ENCODE results near the gene IL6ST.

DNA sequence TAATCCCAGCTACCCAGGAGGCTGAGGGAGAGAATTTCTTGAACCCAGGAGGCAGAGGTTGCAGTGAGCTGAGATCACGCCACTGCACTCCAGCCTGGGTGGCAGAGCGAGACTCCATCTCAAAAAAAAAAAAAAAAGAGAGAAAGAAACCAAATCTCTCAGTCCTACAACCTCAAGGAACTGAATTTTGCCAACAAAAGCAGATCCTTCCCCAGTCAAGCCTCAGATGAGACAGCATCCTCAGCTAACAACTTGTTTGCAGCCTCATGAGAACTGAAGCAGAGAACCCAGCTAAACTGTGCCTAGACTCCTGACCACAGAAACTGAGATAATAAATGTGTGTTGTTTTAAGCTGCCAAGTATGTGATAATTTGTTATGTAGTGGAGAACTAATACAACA, 7.5 kb upstream of the IL6ST start:
- TF ChIP-seq, protein P1, sequence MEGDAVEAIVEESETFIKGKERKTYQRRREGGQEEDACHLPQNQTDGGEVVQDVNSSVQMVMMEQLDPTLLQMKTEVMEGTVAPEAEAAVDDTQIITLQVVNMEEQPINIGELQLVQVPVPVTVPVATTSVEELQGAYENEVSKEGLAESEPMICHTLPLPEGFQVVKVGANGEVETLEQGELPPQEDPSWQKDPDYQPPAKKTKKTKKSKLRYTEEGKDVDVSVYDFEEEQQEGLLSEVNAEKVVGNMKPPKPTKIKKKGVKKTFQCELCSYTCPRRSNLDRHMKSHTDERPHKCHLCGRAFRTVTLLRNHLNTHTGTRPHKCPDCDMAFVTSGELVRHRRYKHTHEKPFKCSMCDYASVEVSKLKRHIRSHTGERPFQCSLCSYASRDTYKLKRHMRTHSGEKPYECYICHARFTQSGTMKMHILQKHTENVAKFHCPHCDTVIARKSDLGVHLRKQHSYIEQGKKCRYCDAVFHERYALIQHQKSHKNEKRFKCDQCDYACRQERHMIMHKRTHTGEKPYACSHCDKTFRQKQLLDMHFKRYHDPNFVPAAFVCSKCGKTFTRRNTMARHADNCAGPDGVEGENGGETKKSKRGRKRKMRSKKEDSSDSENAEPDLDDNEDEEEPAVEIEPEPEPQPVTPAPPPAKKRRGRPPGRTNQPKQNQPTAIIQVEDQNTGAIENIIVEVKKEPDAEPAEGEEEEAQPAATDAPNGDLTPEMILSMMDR (conservative IDR thresholded peaks at IDR 0.05 in 1 of 2, IDR thresholded peaks at IDR 0.05 in 1 of 2; ENCODE audit: low read depth in 1 of 2, low read length in 2 of 2) = no peak
- no peak for TF ChIP-seq EZH2 (IDR thresholded peaks at IDR 0.05; ENCODE audit: low read length, missing control alignments)

Data from fibroblast of lung (primary cell).